ENCODE data around the gene SCYGR1.

SCYGR1 gene

GRCh38 chr2:227340106-227340505, 47.6 kb downstream of the SCYGR1 start:
- DNase-seq, result no peak
- in situ Hi-C loops (cut with MboI; ENCODE audit: low pct_unique_long_range_greater_than_20kb, low sequenced_read_pairs), result no loop called here

GRCh38 chr2:227339098-227339599, 48.6 kb downstream of the SCYGR1 start:
- no peak for DNase-seq
- in situ Hi-C loops (cut with MboI; ENCODE audit: low pct_unique_long_range_greater_than_20kb, low sequenced_read_pairs), result no loop called here

Data from KBM-7 (cell line).